Left ventricle myocardium inferior (tissue), 1 donor: Measurements from ENCODE around the gene CNOT4. TPM values are rescaled to one million over a fixed set of nuclear protein-coding genes. Genes with fewer than 3 reads are reported as not detected.

Experiments used
- DNase-seq: peaks from one replicate; pipeline ENCODE4 v3.0.0-alpha.2; 2020
- H3K27ac ChIP-seq: fragments of 200-600 bp; replicated peaks from 2 replicates; pipeline ENCODE4 v1.8.0; 2021
- H3K27me3 ChIP-seq: fragments of 200-600 bp; 2 replicates; pipeline ENCODE4 v1.8.0; 2021; ENCODE audit warnings: low read depth
- H3K36me3 ChIP-seq: fragments of 200-600 bp; 2 replicates; pipeline ENCODE4 v1.8.0; 2021
- H3K4me1 ChIP-seq: fragments of 200-600 bp; 2 replicates; pipeline ENCODE4 v1.8.0; 2021
- H3K4me3 ChIP-seq: fragments of 200-600 bp; 2 replicates; pipeline ENCODE4 v1.8.0; 2021; ENCODE audit warnings: mild to moderate bottlenecking, moderate library complexity
- H3K9me3 ChIP-seq: fragments of 200-600 bp; replicated peaks from 2 replicates; pipeline ENCODE4 v1.8.0; 2021
- CTCF ChIP-seq: fragments of 200-600 bp; IDR thresholded peaks from 2 replicates; pipeline ENCODE4 v1.8.0; 2021; ENCODE audit warnings: antibody characterized with exemption, mild to moderate bottlenecking, borderline replicate concordance
- intact Hi-C: fragments of 100-400 bp; cut with micrococcal nuclease; formaldehyde crosslinking; loops from one replicate; pipeline ENCODE4 v1.11.0; 2022
- total RNA-seq: library from RNA; stranded (reverse); fragmentation: NEBNext Ultra II Directional; extraction: Animal tissue kit (Norgen Biotek cat#: 25700); gene quantifications from one replicate; pipeline ENCODE4 v1.2.1, GENCODE V29; 2021
- donor health status: DM: no; HTN: yes; CAD: no; lungs with severe emphysema.

The CNOT4 gene
- total RNA-seq, 1 donor from 2014 or later = 26.1 TPM

GRCh38 chr7:135349746-135350145, 160.2 kb downstream of the CNOT4 start:
- Histone ChIP-seq H3K27me3 (no peaks in the 10 kb centered on the region), H3K27ac (no peak overlapping the region), H3K9me3 (no peaks in the 10 kb centered on the region), H3K36me3 (no peaks in the 10 kb centered on the region), H3K4me3 (no peak overlapping the region), H3K4me1 (no peaks in the 10 kb centered on the region)
- intact Hi-C loops = no loop called here
- no peak for DNase-seq
- no peak for TF ChIP-seq CTCF

- TF ChIP-seq CTCF = no peak
- H3K27ac ChIP-seq = no peak overlapping the region
- no peak for DNase-seq
- H3K9me3 ChIP-seq = no peaks in the 10 kb centered on the region
- H3K36me3 ChIP-seq = no peaks in the 10 kb centered on the region
- H3K4me1 ChIP-seq = peaks cover 1% of the 10 kb centered on the region
- no peaks in the 10 kb centered on the region for H3K27me3 ChIP-seq
- intact Hi-C loops = no loop called here
- H3K4me3 ChIP-seq = no peak overlapping the region
These were observed 161.4 kb downstream of the CNOT4 start for GRCh38 chr7:135348493-135348892.

GRCh38 chr7:135343361-135343760, 166.5 kb downstream of the CNOT4 start:
- H3K4me1 ChIP-seq = peaks cover 14% of the 10 kb centered on the region
- no peaks in the 10 kb centered on the region for H3K27me3 ChIP-seq
- H3K9me3 ChIP-seq = no peaks in the 10 kb centered on the region
- H3K27ac ChIP-seq = no peak overlapping the region
- no peaks in the 10 kb centered on the region for H3K36me3 ChIP-seq
- TF ChIP-seq CTCF = no peak
- H3K4me3 ChIP-seq = no peak overlapping the region
- no peak for DNase-seq
- intact Hi-C loops = no loop called here

GRCh38 chr7:135342887-135343286, 167.0 kb downstream of the CNOT4 start:
- Histone ChIP-seq H3K4me3 (no peak overlapping the region), H3K36me3 (no peaks in the 10 kb centered on the region), H3K9me3 (no peaks in the 10 kb centered on the region), H3K27ac (no peak overlapping the region), H3K27me3 (no peaks in the 10 kb centered on the region), H3K4me1 (peaks cover 14% of the 10 kb centered on the region)
- DNase-seq = peak; percentile 76
- intact Hi-C loops = no loop called here
- no peak for TF ChIP-seq CTCF

- no peaks in the 10 kb centered on the region for H3K36me3 ChIP-seq
- intact Hi-C loops = no loop called here
- H3K27ac ChIP-seq = no peak overlapping the region
- DNase-seq = no peak
- H3K4me1 ChIP-seq = peaks cover 14% of the 10 kb centered on the region
- H3K4me3 ChIP-seq = no peak overlapping the region
- no peaks in the 10 kb centered on the region for H3K27me3 ChIP-seq
- H3K9me3 ChIP-seq = no peaks in the 10 kb centered on the region
- no peak for TF ChIP-seq CTCF
These were observed 168.9 kb downstream of the CNOT4 start for GRCh38 chr7:135341049-135341448.
